ENCODE data around the gene MCF2L.

DNA sequence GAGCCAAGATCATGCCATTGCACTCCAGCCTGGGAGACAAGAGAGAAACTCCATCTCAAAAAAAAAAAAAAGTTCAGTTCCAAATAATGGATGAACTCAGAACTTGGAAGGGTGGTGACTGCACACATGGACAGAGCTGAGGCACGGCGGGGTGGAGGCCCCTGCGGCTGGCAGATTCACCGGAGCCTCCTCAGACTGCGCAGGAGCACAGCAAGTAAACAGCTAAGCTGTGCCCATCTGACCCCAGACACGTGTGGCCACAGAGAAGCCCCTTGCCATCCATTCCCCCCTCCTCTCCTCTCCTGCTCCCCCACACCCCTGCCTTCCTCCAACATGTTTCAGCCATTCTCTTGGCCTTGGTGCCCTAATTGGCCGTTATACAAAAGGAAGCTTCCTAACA is 173.9 kb downstream of the MCF2L start:
- TF ChIP-seq, protein P1, sequence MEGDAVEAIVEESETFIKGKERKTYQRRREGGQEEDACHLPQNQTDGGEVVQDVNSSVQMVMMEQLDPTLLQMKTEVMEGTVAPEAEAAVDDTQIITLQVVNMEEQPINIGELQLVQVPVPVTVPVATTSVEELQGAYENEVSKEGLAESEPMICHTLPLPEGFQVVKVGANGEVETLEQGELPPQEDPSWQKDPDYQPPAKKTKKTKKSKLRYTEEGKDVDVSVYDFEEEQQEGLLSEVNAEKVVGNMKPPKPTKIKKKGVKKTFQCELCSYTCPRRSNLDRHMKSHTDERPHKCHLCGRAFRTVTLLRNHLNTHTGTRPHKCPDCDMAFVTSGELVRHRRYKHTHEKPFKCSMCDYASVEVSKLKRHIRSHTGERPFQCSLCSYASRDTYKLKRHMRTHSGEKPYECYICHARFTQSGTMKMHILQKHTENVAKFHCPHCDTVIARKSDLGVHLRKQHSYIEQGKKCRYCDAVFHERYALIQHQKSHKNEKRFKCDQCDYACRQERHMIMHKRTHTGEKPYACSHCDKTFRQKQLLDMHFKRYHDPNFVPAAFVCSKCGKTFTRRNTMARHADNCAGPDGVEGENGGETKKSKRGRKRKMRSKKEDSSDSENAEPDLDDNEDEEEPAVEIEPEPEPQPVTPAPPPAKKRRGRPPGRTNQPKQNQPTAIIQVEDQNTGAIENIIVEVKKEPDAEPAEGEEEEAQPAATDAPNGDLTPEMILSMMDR (conservative IDR thresholded peaks at IDR 0.05; ENCODE audit: low read depth, low read length), result no peak
- no peak for TF ChIP-seq EZH2 (IDR thresholded peaks at IDR 0.05; ENCODE audit: borderline replicate concordance, low read depth, low read length, poor library complexity, severe bottlenecking)
